Caco-2 (cell line): Measurements from ENCODE around the gene SLC35D2. TPM values are rescaled to one million over a fixed set of nuclear protein-coding genes. Genes with fewer than 3 reads are reported as not detected.
A peak's percentile ranks its signal among the peaks of the same experiment; 100 is the strongest.

Source experiments
- BruUV-seq: library from RNA; stranded (reverse); fragments of 400-500 nt; replicated peaks from 2 replicates; lab custom pipeline; 2021; lab: Mats Ljungman, UMichigan
- CTCF ChIA-PET: fragments of 300-600 bp; sonication (Branson Sonifier 250); formaldehyde crosslinking; loops from one replicate; lab custom pipeline; 2022; ENCODE audit warnings: antibody characterized with exemption; lab: Charles Lee
- POLR2A ChIA-PET: fragments of 300-600 bp; sonication (Branson Sonifier 250); formaldehyde crosslinking; loops from one replicate; lab custom pipeline; 2022; ENCODE audit warnings: antibody characterized with exemption; lab: Charles Lee
- DNase-seq, 2 experiments: peaks; one replicate each; pipeline versions ENCODE4 v3.0.0 to v3.0.0-alpha.2; 2020 to 2022
- H3K27me3 ChIP-seq: replicated peaks from 2 replicates; pipeline ENCODE4 v1.6.0; 2011; ENCODE audit warnings: low read length; ENCODE audit not compliant: control insufficient read depth, insufficient read depth
- H3K36me3 ChIP-seq: 2 replicates; pipeline ENCODE4 v1.5.1; 2011; ENCODE audit warnings: low read length; ENCODE audit not compliant: control insufficient read depth, insufficient read depth
- H3K4me1 ChIP-seq: fragments of 250-450 bp; sonication (Bioruptor Pico); 2 replicates; pipeline ENCODE4 v1.5.1; 2020; ENCODE audit warnings: mild to moderate bottlenecking
- H3K4me3 ChIP-seq: 2 replicates; pipeline ENCODE4 v1.5.1; 2011; ENCODE audit warnings: low read depth, mild to moderate bottlenecking, control low read depth, low read length
- H3K9me3 ChIP-seq: fragments of 250-450 bp; sonication (Bioruptor Pico); 2 replicates; pipeline ENCODE4 v1.5.1; 2020; ENCODE audit warnings: mild to moderate bottlenecking, moderate library complexity
- H3K27ac Mint-ChIP-seq: one replicate; pipeline ENCODE4 v1.8.0; 2022; ENCODE audit warnings: mixed read lengths; ENCODE audit not compliant: unreplicated experiment
- H3K27me3 Mint-ChIP-seq: one replicate; pipeline ENCODE4 v1.8.0; 2022; ENCODE audit warnings: mixed read lengths; ENCODE audit not compliant: insufficient read depth, unreplicated experiment
- H3K36me3 Mint-ChIP-seq: one replicate; pipeline ENCODE4 v1.8.0; 2022; ENCODE audit warnings: mild to moderate bottlenecking, mixed read lengths; ENCODE audit not compliant: insufficient read depth, unreplicated experiment
- H3K4me1 Mint-ChIP-seq: one replicate; pipeline ENCODE4 v1.8.0; 2022; ENCODE audit warnings: low read depth, mixed read lengths; ENCODE audit not compliant: unreplicated experiment
- H3K4me3 Mint-ChIP-seq: one replicate; pipeline ENCODE4 v1.8.0; 2022; ENCODE audit warnings: mild to moderate bottlenecking, moderate library complexity, mixed read lengths; ENCODE audit not compliant: unreplicated experiment
- H3K9me3 Mint-ChIP-seq: one replicate; pipeline ENCODE4 v1.8.0; 2022; ENCODE audit warnings: mixed read lengths; ENCODE audit not compliant: unreplicated experiment
- CTCF ChIP-seq, 2 experiments: fragments of 200-600 bp in 1 of 2; IDR thresholded peaks; 1 replicate in 1 of 2; 2 replicates in 1 of 2; pipeline versions ENCODE4 v1.5.1 to v1.8.0; 2011 to 2022; ENCODE audit warnings: antibody characterized with exemption in 1 of 2, control low read depth in 1 of 2, inconsistent platforms in 1 of 2, low read depth in 1 of 2, low read length in 1 of 2, mild to moderate bottlenecking in 1 of 2, moderate library complexity in 1 of 2; ENCODE audit not compliant: insufficient read depth in 1 of 2, severe bottlenecking in 1 of 2, unreplicated experiment in 1 of 2
- intact Hi-C: fragments of 100-400 bp; cut with micrococcal nuclease; formaldehyde crosslinking; loops from one replicate; pipeline ENCODE4 v1.10.0; 2022; ENCODE audit not compliant: unreplicated experiment
- total RNA-seq: library from RNA; stranded (reverse); gene quantifications from 2 replicates; pipeline ENCODE4 v1.2.3, GENCODE V29; 2022

The SLC35D2 gene
- total RNA-seq, 1 experiment from 2014 or later, result 81.0 TPM

DNA sequence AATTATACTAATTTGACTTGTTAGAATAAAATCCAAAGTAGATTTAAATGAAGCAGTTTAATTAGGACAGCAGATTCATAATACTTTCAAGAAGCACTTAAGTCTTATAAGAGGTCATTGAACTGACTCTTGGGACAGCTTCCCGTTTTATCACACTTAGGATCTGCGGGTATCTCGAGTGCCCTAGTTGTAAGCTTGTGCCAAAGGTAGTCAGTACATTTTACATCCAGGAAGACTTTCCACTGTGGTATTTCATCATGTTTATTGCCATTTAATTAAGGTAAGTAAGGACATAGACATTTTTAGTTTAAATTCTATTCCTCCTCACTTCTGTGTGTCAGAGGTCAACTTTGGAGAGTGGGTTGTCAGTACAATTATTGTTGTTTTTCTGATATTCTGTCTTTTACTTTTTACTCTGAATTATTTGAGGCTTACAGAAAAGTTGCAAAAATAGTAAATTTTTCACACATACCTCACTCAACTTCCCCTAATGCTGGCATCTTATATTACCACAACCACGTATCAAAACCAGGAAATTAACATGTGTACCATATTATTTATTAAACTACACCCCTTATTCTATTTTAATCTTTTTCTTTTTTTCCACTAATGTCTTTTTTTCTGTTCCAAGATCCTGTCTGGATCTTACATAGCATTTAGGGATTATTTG lies 42.1 kb upstream of the SLC35D2 start:
- Histone ChIP-seq H3K4me1 (peaks cover 18% of the 10 kb centered on the region), H3K9me3 (no peaks in the 10 kb centered on the region), H3K4me3 (no peak overlapping the region), H3K36me3 (no peaks in the 10 kb centered on the region), H3K27me3 (no peaks in the 10 kb centered on the region)
- no peak for DNase-seq
- BruUV-seq, result no TSS peak
- intact Hi-C loops, result no loop called here
- ChIA-PET POLR2A (no interaction called here), CTCF (no interaction called here)
- no peak overlapping the region for H3K4me3 Mint-ChIP-seq
- H3K36me3 Mint-ChIP-seq, result no peaks in the 10 kb centered on the region
- H3K27ac Mint-ChIP-seq, result peak overlapping the region; percentile 59
- no peaks in the 10 kb centered on the region for H3K27me3 Mint-ChIP-seq
- peaks cover 6% of the 10 kb centered on the region for H3K4me1 Mint-ChIP-seq
- no peak for TF ChIP-seq CTCF (IDR thresholded peaks at IDR 0.05; ENCODE audit: insufficient read depth in 1 of 2, low read depth in 1 of 2, low read length in 1 of 2, severe bottlenecking in 1 of 2, unreplicated experiment in 1 of 2)
- no peaks in the 10 kb centered on the region for H3K9me3 Mint-ChIP-seq

DNA sequence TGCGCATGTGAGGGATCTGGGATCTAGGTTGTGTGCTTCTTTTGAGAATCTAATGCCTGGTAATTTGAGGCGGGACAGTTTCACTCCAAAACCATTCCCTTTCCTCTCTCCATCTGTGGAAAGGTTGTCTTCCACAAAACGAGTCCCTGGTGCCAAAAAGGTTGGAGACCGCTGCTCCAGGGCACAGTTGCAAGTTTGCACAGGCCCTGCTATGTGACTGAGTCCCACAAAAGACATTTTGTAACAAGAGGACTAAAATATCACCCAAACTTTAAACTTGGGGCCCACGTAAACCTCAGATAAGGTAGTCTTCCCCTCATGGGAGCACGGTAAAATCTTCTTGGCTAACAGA lies 40.5 kb upstream of the SLC35D2 start:
- Histone ChIP-seq H3K4me3 (no peak overlapping the region), H3K36me3 (no peaks in the 10 kb centered on the region), H3K4me1 (peaks cover 29% of the 10 kb centered on the region), H3K9me3 (no peaks in the 10 kb centered on the region), H3K27me3 (no peaks in the 10 kb centered on the region)
- H3K27ac Mint-ChIP-seq, result peak overlapping the region; percentile 32
- no peak for DNase-seq
- CTCF ChIA-PET, result no interaction called here
- BruUV-seq, result no TSS peak
- no peaks in the 10 kb centered on the region for H3K9me3 Mint-ChIP-seq
- H3K4me3 Mint-ChIP-seq, result no peak overlapping the region
- TF ChIP-seq CTCF (IDR thresholded peaks at IDR 0.05; ENCODE audit: insufficient read depth in 1 of 2, low read depth in 1 of 2, low read length in 1 of 2, severe bottlenecking in 1 of 2, unreplicated experiment in 1 of 2), result no peak
- H3K36me3 Mint-ChIP-seq, result peaks cover 2% of the 10 kb centered on the region
- H3K4me1 Mint-ChIP-seq, result peaks cover 17% of the 10 kb centered on the region
- no peaks in the 10 kb centered on the region for H3K27me3 Mint-ChIP-seq
- POLR2A ChIA-PET, result no interaction called here
- intact Hi-C loops, result no loop called here

DNA sequence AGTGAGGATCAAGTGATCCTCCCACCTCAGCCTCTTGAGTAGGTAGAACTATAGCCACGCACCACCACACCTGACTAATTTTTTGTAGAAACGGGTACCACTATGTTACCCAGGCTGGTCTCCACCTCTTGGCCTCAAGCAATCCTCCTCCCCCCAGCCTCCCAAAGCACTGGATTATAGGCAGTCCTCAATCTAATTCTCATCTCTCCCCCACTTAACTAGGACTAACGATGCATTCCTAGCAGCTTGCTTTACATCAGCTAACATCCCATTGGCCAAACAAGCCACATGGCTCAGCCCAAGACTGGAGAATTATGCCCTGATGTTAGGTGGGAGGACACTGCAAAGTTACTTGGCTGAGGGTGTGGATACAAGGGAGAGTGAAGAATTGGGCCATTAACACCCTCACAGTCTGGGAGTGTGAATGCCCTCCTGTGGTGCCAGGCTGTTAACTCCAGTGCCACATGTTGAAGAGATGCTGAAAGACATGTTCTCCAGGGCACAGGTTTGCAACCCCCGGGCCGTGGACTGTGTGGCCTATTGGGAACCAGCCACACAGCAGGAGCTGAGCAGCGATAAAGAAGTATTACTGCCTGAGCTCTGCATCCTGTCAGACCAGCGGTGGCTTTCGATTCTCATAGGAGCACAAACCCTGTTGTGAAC lies 39.9 kb upstream of the SLC35D2 start:
- Histone ChIP-seq H3K4me1 (peaks cover 29% of the 10 kb centered on the region), H3K4me3 (no peak overlapping the region), H3K36me3 (no peaks in the 10 kb centered on the region), H3K9me3 (no peaks in the 10 kb centered on the region), H3K27me3 (no peaks in the 10 kb centered on the region)
- peak overlapping the region; percentile 32 for H3K27ac Mint-ChIP-seq
- no peaks in the 10 kb centered on the region for H3K27me3 Mint-ChIP-seq
- peaks cover 17% of the 10 kb centered on the region for H3K4me1 Mint-ChIP-seq
- no TSS peak for BruUV-seq
- peaks cover 7% of the 10 kb centered on the region for H3K36me3 Mint-ChIP-seq
- H3K4me3 Mint-ChIP-seq, result no peak overlapping the region
- intact Hi-C loops, result no loop called here
- TF ChIP-seq CTCF (IDR thresholded peaks at IDR 0.05; ENCODE audit: insufficient read depth in 1 of 2, low read depth in 1 of 2, low read length in 1 of 2, severe bottlenecking in 1 of 2, unreplicated experiment in 1 of 2), result no peak
- ChIA-PET POLR2A (no interaction called here), CTCF (no interaction called here)
- no peaks in the 10 kb centered on the region for H3K9me3 Mint-ChIP-seq
- DNase-seq, result no peak
